Thyroid gland (tissue), 4 donors: ENCODE results near the gene CD83. TPM values are rescaled to one million over a fixed set of nuclear protein-coding genes. Genes with fewer than 3 reads are reported as not detected.

ENCODE experiments used
- DNase-seq, 2 donors: peaks; one replicate each; pipeline ENCODE4 v3.0.0-alpha.2; 2019
- H3K27ac ChIP-seq, 3 donors: fragments of 200-600 bp; sonication (generic); 1 replicate in 2 of 3; 2 replicates in 1 of 3; pipeline ENCODE4 v1.5.1; 2016 to 2019; ENCODE audit warnings: mild to moderate bottlenecking in 1 of 3, moderate library complexity in 1 of 3
- H3K27me3 ChIP-seq: fragments of 200-600 bp; sonication (generic); one replicate; pipeline ENCODE4 v1.5.1; 2019
- H3K36me3 ChIP-seq, 2 donors: fragments of 200-600 bp; sonication (generic); one replicate each; pipeline ENCODE4 v1.5.1; 2016 to 2019
- H3K4me1 ChIP-seq, 2 donors: fragments of 200-600 bp; sonication (generic); one replicate each; pipeline ENCODE4 v1.5.1; 2017 to 2019
- H3K4me3 ChIP-seq, 3 donors: fragments of 200-600 bp; sonication (generic); replicated peaks in 1 of 3; 1 replicate in 2 of 3; 2 replicates in 1 of 3; pipeline ENCODE4 v1.5.1; 2016; ENCODE audit warnings: mild to moderate bottlenecking in 1 of 3
- H3K9me3 ChIP-seq: fragments of 200-600 bp; sonication (generic); one replicate; pipeline ENCODE4 v1.5.1; 2017
- POLR2A ChIP-seq, 2 donors: fragments of 450-650 bp; IDR thresholded peaks; one replicate each; pipeline ENCODE4 v1.6.1; 2017; ENCODE audit warnings: antibody characterized with exemption in 2 of 2, mild to moderate bottlenecking in 2 of 2, moderate library complexity in 1 of 2
- WGBS, 2 donors: methylation state at CpG; one replicate each; pipeline ENCODE4 v1.1.5; 2017; 5-methylcytosine and 5-hydroxymethylcytosine counted together
- intact Hi-C: fragments of 100-400 bp; cut with DNase I; formaldehyde crosslinking; loops from one replicate; pipeline ENCODE4 v1.15.1; 2023
- small RNA-seq: library from RNA; depleted of rRNA; stranded (forward); fragments of <200 nt; gene quantifications from one replicate; pipeline ENCODE3, GENCODE V24; 2016
- total RNA-seq, 4 donors: library from RNA; depleted of rRNA; stranded (reverse); fragments of >200 nt; gene quantifications; one replicate each; pipeline ENCODE4 v1.2.3, GENCODE V29; 2016
- TF ChIP-seq, protein P1 (sequence below), 6 experiments: fragments of 200-600 bp in 3 of 6; fragments of 450-650 bp in 3 of 6; sonication (generic) in 3 of 6; IDR thresholded peaks; one replicate each; pipeline ENCODE4 v1.5.1; 2016 to 2019; ENCODE audit warnings: antibody characterized with exemption in 6 of 6, mild to moderate bottlenecking in 2 of 6, inconsistent platforms in 1 of 6, moderate library complexity in 1 of 6

Gene CD83
- total RNA-seq, 4 donors from 2014 or later: 3.0 to 4.7 (median 3.4) TPM

DNA sequence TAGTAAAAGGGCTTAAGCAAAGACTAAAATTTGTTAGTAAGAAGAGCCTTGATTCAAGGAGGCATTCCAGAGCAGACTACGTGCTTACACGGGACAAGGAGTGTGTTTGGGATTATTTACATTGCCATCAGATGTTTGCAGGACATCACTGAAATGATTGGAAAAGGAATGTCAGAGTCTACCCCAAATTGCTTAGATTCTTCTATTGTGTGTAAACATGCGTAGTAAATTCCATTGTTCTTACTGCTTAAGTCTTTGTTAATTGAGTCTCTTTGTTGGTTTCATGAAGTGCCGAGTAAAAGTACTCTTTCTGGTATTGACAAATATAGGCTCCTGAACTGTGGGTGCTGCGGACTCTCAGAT lies 60.5 kb downstream of the CD83 start:
- Histone ChIP-seq H3K9me3 (no peaks in the 10 kb centered on the region), H3K36me3 (no peaks in the 10 kb centered on the region), H3K27ac (no peak overlapping the region), H3K4me3 (no peak overlapping the region), H3K4me1 (no peaks in the 10 kb centered on the region), H3K27me3 (no peaks in the 10 kb centered on the region)
- DNase-seq: no peak
- no peak for TF ChIP-seq POLR2A (IDR thresholded peaks at IDR 0.05)
- TF ChIP-seq, protein P1, sequence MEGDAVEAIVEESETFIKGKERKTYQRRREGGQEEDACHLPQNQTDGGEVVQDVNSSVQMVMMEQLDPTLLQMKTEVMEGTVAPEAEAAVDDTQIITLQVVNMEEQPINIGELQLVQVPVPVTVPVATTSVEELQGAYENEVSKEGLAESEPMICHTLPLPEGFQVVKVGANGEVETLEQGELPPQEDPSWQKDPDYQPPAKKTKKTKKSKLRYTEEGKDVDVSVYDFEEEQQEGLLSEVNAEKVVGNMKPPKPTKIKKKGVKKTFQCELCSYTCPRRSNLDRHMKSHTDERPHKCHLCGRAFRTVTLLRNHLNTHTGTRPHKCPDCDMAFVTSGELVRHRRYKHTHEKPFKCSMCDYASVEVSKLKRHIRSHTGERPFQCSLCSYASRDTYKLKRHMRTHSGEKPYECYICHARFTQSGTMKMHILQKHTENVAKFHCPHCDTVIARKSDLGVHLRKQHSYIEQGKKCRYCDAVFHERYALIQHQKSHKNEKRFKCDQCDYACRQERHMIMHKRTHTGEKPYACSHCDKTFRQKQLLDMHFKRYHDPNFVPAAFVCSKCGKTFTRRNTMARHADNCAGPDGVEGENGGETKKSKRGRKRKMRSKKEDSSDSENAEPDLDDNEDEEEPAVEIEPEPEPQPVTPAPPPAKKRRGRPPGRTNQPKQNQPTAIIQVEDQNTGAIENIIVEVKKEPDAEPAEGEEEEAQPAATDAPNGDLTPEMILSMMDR (IDR thresholded peaks at IDR 0.05): no peak
- intact Hi-C loops: no loop called here
- WGBS, 2 donors: 83% methylated on average over 5 of the region's 5 CpGs

DNA sequence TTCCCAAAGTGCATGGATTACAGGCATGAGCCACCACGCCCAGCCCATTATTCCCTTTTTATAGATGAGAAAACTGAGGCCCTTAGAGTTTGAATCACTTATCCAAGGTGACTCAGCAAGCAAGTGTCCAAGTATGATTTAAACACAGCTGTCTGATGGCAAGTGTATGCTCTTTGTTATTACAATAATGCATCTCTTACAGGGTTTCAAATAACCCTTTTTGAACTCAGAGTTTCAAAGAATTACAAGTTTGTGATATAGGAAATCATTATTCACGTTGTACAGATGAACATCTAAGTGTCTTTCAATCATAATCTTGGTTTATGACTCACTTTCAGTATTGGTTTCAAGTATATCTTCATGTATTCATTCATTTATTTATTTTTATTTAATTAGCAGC lies 63.0 kb downstream of the CD83 start:
- no peaks in the 10 kb centered on the region for H3K36me3 ChIP-seq
- H3K27me3 ChIP-seq: no peaks in the 10 kb centered on the region
- 82 to 96% methylated on average over 2 of the region's 2 CpGs for WGBS, 2 donors
- H3K27ac ChIP-seq: no peak overlapping the region
- H3K9me3 ChIP-seq: no peaks in the 10 kb centered on the region
- intact Hi-C loops: no loop called here
- H3K4me1 ChIP-seq: no peaks in the 10 kb centered on the region
- no peak for DNase-seq
- TF ChIP-seq, protein P1 (IDR thresholded peaks at IDR 0.05): no peak
- TF ChIP-seq POLR2A (IDR thresholded peaks at IDR 0.05): no peak
- H3K4me3 ChIP-seq: no peak overlapping the region

DNA sequence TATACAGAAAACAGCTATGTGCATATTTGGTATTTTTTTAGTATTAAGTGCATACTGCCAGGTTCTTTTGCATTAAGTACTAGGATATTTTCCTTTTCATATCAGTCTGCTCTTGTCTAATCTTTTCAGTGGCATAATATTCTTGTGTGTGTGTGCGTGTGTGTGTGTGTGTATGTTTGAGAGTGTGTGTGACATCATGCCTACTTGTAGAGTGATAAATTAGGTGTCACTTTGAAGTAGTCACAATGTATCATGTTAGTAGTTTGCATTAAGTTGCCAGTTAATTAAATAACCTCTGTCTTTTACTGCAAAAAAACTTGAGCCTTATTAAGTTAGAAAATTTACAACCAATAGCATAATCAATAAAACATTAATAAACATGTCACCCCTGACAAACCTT lies 65.3 kb downstream of the CD83 start:
- TF ChIP-seq POLR2A (IDR thresholded peaks at IDR 0.05): no peak
- TF ChIP-seq, protein P1 (IDR thresholded peaks at IDR 0.05): no peak
- 58 to 96% methylated on average over 1 of the region's 1 CpG for WGBS, 2 donors
- no peaks in the 10 kb centered on the region for H3K9me3 ChIP-seq
- H3K27ac ChIP-seq: no peak overlapping the region
- H3K4me1 ChIP-seq: no peaks in the 10 kb centered on the region
- H3K27me3 ChIP-seq: no peaks in the 10 kb centered on the region
- intact Hi-C loops: no loop called here
- H3K4me3 ChIP-seq: no peak overlapping the region
- no peak for DNase-seq
- no peaks in the 10 kb centered on the region for H3K36me3 ChIP-seq

Small RNAs within 50 kb of the gene (small RNA-seq; reads per million reads assigned to genes)
- not detected for gene RNU7-133P

Other genes starting within 250 kb of the CD83 start
- 1 to 10 TPM; 1.3 to 4.5 (median 3.0) TPM for gene RNF182, start 192.8 kb upstream of the CD83 start, total RNA-seq